Measurements from ENCODE around the gene DONSON. TPM values are rescaled to one million over a fixed set of nuclear protein-coding genes. Genes with fewer than 3 reads are reported as not detected.
A peak's percentile ranks its signal among the peaks of the same experiment; 100 is the strongest.

Gene DONSON
- total RNA-seq, 1 donor = 5.4 TPM

DNA sequence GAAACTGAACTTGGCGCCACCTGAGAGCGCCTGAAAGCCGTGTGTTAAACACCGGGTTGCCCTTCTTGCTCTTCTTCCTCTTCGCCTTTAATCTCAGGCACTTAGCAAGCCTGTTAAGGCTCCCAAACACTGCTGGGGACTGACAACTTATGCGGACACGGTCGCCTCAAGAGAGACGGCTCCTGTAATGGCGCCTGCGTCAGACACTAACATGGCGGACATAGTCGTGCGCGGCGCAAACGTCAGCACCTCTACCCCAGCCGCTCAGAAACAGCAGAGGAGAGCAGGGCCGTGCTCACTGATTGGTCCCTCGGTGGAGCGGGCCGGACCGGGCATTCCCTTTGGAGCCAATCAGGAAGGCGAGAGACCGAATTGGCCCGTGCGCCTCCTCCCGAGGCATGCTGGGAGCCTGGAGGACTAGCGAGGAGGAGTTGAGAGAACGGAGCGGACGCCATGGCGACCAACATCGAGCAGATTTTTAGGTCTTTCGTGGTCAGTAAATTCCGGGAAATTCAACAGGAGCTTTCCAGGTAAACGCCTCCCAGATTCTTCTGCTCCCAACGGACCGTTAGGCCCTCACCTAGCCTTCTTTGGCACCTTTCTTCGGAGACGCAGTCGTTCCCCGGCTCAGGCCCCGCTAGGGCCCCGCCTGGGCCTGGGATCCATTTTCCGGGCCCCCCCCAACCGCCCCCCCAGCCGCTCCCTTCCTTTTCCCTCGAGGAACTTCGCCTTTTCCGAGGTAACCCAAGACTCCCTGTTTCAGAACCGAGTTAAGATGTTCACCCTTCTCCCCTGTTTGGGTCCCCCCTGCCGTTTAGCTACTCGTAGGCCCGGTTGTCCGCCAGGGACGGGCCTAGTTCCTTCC is 45.6 kb downstream of the DONSON start, which contains the start of gene SON:
Gene SON, plus strand, starts transcription at position 399 of the 865 bp plus-strand sequence. Its CDS starts 55 bp downstream, at position 454.
- peak; percentile 89 to 99 (median 99) for DNase-seq (ENCODE audit: low read depth in 2 of 3, low spot score in 2 of 3)

DNA sequence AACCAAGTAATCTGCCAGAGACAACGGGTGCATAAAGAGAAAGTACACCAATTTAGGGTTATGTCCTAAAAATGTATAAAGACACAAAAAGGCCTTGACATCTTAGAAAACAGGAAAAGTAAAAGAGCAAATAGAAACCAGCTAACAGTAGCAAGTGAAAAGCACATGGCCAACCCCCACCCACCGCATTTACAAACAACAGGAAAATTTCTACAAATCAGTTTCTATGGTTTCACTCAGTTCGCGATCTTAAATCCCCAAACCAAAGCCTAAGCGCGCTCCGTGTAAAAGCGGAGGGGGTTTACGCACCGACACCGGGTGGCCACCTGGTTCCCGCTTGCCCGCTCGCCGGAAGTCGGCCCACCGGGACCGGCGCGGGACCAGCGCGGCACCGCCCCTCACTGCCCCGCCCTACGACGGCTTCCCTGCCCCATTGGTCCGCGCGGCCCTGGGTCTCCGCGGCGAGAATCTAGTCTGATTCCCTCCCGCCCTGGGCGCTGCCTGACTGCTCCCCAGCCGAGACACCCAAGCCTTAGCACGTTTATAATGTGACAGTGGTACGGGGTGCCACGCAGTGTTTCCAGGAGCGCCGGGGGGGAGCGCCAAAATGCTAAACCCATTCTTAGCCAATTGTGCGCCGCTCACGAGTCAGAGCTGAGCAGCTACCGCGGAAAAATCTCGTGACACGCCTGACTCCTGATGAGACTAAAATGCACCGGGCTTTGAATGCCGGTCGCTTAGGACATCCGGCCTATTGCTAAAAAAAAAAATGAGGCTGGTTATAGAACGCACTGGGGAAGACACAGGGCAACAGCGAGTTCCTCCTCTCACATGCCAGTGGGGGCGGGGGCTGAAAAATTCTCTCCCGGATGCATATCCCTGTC is 46.5 kb downstream of the DONSON start, which contains the start of gene GART:
Gene GART, minus strand, starts transcription at position 362 of the 884 bp plus-strand sequence. CDS start 2,802 bp downstream, outside the sequence.
- DNase-seq (ENCODE audit: low read depth in 2 of 3, low spot score in 2 of 3) = peak; percentile 55 to 83 (median 81)

DNA sequence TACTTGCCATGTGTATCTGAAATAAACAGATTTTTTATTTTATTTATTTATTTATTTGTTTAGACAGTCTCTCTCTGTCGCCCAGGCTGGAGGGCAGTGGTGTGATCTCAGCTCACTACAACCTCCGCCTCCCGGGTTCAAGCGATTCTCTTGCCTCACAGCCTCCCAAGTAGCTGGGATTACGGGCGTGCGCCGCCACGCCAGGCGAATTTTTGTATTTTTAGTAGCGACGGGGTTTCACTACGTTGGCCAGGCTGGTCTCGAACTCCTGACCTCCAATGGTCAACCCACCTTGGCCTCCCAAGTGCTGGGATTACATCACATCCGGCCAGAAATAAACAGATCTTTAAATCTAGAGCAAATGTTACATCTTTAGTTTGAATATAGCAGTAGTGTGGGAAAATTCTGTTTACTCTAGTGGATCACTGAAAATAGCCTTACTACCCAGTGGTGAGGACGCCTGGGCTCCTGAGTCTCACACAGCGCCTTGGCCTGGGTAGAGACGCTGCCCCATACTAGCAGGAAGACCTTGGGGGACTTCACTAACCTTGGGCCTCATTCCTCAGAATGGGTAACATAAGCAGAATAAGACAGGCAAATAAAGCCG is 47.3 kb downstream of the DONSON start:
- peak in 1 of 3 donors; percentile 5 for DNase-seq (ENCODE audit: low read depth in 2 of 3, low spot score in 2 of 3)

DNA sequence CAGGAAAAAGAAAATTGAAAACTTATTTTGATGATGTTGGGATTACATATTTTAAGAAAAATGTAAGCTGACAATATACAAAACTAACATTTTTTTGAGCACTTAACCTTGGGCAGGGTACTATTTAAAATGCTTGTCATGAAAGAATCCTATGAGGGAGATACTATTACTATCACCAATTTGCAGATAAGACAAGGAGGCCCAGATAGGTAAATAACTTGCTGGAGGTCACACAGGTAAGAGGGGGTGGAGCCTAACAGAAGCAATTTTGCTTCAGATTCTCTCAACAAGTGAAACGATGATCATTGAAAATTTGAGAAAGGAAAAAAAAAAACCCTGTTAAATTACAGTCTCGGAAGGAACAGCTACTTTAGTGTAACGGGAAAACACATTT is 47.8 kb downstream of the DONSON start:
- DNase-seq (ENCODE audit: low read depth in 2 of 3, low spot score in 2 of 3) = no peak

DNA sequence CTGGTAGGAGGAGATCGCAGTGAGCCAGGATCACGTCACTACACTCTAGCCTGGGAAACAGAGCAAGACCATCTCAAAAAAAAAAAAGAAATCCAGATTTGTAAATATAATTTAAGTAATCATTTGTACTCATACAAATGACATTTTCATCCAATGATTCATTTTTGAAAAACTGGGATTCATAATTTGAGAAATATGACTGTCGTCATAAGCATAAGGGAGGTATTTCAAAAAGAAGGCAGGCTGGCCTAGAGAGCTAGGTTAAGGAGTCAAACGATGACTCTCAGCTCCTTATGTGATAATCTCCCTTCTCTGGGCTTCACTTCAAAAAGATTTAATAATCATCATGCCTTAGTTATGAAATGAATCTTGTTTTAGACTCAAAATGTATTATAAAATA is 48.9 kb downstream of the DONSON start:
- DNase-seq (ENCODE audit: low read depth in 2 of 3, low spot score in 2 of 3) = no peak

DNA sequence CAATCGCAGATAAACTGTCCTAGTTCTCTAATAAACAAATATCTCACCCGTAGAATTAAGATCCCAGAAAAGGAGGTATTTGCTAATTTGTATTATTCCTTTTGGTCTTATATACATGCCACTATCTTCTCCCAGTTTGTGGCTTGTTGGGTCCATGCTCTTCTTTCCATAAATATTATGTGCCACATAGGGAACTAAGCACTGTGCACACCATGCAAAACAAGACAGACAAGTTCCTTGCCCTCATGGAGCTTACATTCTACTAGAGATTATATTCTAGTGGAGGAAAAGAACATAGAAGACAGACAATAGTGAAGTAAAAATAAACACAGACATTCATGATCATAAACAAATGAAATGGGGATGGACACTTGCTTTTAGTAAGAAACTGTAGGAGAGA is 51.3 kb downstream of the DONSON start:
- DNase-seq (ENCODE audit: low read depth in 2 of 3, low spot score in 2 of 3) = no peak

DNA sequence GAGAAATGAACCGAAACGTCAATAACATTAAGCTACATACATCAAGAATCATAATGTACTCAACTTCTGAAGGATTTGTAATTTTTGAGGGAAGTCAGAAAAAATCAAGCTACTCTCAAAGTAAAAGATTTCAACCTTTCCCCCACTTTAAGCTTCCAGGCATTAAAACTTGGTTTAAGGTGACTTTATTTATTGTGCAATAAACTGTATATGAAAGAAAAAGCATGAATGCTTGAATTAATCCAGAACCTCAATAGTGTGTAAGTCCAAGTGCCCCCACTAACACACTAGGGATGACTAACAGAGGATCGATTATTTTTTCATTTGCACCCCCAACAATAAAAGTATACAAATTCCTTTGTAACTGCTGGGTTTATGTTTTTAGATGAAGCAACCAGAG is 57.5 kb downstream of the DONSON start:
- no peak for DNase-seq (ENCODE audit: low read depth in 2 of 3, low spot score in 2 of 3)

Other genes starting within 250 kb of the DONSON start
- 31.8 TPM for gene IFNGR2, start 185.3 kb downstream of the DONSON start, total RNA-seq
- gene TMEM50B, start 108.7 kb downstream of the DONSON start, total RNA-seq = 11.6 TPM
- gene DNAJC28, start 97.0 kb downstream of the DONSON start, total RNA-seq = 0.54 TPM
- 37.7 TPM for gene GART, start 46.6 kb downstream of the DONSON start, total RNA-seq
- 282 TPM for gene SON, start 45.6 kb downstream of the DONSON start, total RNA-seq
- gene CRYZL1, start 53.1 kb upstream of the DONSON start, total RNA-seq = 13.5 TPM
- 3.5 TPM for gene ITSN1, start 53.8 kb upstream of the DONSON start, total RNA-seq